Measurements from ENCODE around the gene ECHDC3. TPM values are rescaled to one million over a fixed set of nuclear protein-coding genes. Genes with fewer than 3 reads are reported as not detected.
"Not testable (repeated sequence)": the region's sequence is repeated elsewhere in the genome, so short reads cannot be mapped to it uniquely, and the experiment has no call there.

The ECHDC3 gene
- total RNA-seq, 1 donor = 1.3 TPM

GRCh38 chr10:11706895-11707567, 35.2 kb upstream of the ECHDC3 start:
- TF ChIP-seq, protein P1, sequence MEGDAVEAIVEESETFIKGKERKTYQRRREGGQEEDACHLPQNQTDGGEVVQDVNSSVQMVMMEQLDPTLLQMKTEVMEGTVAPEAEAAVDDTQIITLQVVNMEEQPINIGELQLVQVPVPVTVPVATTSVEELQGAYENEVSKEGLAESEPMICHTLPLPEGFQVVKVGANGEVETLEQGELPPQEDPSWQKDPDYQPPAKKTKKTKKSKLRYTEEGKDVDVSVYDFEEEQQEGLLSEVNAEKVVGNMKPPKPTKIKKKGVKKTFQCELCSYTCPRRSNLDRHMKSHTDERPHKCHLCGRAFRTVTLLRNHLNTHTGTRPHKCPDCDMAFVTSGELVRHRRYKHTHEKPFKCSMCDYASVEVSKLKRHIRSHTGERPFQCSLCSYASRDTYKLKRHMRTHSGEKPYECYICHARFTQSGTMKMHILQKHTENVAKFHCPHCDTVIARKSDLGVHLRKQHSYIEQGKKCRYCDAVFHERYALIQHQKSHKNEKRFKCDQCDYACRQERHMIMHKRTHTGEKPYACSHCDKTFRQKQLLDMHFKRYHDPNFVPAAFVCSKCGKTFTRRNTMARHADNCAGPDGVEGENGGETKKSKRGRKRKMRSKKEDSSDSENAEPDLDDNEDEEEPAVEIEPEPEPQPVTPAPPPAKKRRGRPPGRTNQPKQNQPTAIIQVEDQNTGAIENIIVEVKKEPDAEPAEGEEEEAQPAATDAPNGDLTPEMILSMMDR (IDR thresholded peaks at IDR 0.05; ENCODE audit: insufficient read depth, low read depth, low read length) = peak; percentile 13
- no peak overlapping the region for H3K4me3 ChIP-seq (ENCODE audit: low read depth, low read length)
- no peak for DNase-seq (ENCODE audit: low read depth)

DNA sequence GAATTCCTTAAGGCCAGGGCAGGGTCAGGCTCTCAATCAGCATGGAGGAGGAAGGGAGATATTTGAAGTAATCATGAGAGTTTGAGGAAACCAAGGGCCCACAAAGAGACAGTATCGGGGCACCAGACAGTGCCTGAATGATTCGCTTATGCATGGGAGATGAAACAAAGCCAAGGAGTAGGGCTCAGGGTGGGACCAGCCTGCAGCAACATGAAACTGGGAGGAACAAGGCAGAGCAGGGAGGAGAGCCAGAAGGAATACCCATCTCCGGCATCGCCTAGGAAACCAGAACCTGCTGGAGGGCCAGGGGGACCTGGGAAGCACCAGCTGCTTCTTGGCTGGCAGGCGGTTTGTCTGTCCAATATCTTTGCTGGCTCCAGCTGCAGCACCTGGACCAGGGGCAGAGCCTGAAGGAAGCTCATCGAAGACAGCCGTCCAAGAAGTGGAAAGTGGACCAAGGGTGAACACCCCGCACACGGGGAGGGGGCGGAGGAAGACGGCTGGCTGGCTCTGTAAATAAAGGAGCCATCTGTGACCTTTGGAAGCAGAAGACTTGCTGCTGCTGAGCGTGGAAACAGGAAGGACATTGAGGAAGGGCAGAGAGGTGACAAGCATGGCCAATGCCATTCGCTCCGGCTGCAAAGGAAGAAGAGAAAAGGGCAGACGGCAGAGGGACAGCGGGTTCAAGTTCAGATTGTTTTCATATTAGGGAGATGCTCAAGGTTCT, 34.4 kb upstream of the ECHDC3 start:
- TF ChIP-seq, protein P1 (IDR thresholded peaks at IDR 0.05; ENCODE audit: insufficient read depth, low read depth, low read length) = no peak
- H3K4me3 ChIP-seq (ENCODE audit: low read depth, low read length) = no peak overlapping the region
- DNase-seq (ENCODE audit: low read depth) = no peak

DNA sequence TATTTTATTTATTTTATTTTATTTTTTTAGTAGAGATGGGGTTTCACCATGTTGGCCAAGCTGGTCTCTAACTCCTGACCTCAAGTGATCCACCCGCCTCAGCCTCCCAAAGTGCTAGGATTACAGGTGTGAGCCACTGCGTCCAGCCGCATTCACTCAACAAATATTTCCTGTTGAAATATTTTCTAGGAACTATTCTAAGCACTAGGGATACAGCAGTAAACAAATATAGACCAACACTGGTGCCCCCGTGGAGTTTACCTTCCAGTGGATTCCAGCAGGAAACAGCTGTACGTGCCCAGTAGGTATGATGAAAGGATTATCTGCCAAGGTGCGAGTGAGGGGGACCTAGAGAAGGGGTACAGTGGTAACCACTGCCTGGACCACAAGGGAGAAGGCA, 33.4 kb upstream of the ECHDC3 start:
- H3K4me3 ChIP-seq (ENCODE audit: low read depth, low read length); DNase-seq (ENCODE audit: low read depth): not testable (repeated sequence)

DNA sequence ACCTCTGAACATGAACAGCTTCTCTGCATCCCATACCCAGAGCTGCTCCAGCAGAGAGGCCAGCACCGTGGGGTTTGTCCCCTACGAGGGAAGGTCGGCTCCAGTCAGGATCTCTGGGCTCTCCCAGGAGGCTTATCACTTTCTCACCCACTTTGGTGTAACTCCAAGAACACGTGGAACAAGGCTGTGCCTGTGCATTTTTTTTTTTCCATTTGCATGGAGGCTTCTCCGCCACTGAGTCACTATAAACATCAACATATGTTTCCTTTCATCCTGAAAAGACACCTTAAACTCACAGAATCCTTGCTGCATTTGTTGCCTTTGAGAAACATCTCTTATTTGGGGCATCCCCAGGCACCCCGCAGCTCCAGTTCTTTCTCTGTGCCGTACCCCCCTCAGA, 29.4 kb upstream of the ECHDC3 start:
- no peak overlapping the region for H3K4me3 ChIP-seq (ENCODE audit: low read depth, low read length)
- DNase-seq (ENCODE audit: low read depth) = peak; percentile 61
- TF ChIP-seq, protein P1 (IDR thresholded peaks at IDR 0.05; ENCODE audit: insufficient read depth, low read depth, low read length) = no peak

GRCh38 chr10:11713186-11713743, 28.9 kb upstream of the ECHDC3 start:
- DNase-seq (ENCODE audit: low read depth) = peak; percentile 80
- no peak overlapping the region for H3K4me3 ChIP-seq (ENCODE audit: low read depth, low read length)
- TF ChIP-seq, protein P1 (IDR thresholded peaks at IDR 0.05; ENCODE audit: insufficient read depth, low read depth, low read length) = no peak

- DNase-seq (ENCODE audit: low read depth) = no peak
- H3K4me3 ChIP-seq (ENCODE audit: low read depth, low read length) = no peak overlapping the region
- TF ChIP-seq, protein P1 (IDR thresholded peaks at IDR 0.05; ENCODE audit: insufficient read depth, low read depth, low read length) = no peak
These were observed 28.2 kb upstream of the ECHDC3 start for GRCh38 chr10:11713963-11714362.

DNA sequence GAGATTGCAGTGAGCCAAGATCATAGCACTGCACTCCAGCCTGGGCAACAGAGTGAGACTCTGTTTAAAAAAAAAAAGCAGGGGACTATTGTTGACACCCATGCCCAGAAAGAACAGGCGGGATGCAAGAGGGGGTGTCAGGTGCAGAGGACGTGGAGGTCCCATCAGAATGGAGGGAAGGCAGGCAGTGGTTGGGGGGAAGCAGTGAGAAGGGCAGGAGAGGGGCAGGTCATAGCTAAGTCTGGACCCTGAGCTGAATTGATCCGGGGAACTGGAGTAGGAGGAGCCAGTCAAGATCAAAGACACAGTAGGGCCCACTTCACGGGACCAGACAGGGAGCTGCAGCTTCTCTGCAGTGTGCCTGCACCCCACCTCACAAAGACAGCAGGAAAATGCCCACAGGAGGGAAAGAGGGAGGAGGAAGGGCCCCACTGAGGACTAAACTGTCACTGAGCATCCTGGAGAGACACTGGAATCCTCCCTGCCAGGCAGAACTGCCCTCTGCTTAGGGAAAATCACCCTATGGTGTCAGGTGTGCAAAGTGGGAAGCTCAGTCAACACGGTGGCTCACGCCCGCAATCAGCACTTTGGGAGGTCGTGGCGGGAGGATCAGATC, 27.3 kb upstream of the ECHDC3 start:
- no peak for DNase-seq (ENCODE audit: low read depth)
- no peak overlapping the region for H3K4me3 ChIP-seq (ENCODE audit: low read depth, low read length)
- TF ChIP-seq, protein P1 (IDR thresholded peaks at IDR 0.05; ENCODE audit: insufficient read depth, low read depth, low read length) = no peak

All from fibroblast of villous mesenchyme (primary cell).